ENCODE data around the gene NUMB.

DNA sequence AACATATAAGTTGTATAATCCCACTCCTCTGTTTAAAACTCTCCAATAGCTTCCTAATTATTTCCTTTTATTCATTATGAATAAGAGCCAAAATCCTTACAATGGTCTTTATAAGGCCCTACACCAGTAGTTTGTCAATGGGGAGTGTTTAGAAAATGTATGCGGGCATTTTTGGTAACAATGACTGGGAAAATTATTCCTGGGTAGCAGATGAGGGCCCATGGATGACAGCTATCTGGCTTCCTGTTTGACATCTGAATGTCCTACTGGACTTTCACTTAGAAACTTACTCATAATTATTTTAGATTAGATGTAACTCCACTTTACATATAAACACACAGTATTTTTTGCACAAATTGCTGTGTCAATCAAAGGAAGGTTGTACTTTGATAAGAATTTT is 119.8 kb downstream of the NUMB start:
- no peak for TF ChIP-seq SIN3A (IDR thresholded peaks at IDR 0.05; ENCODE audit: borderline replicate concordance, insufficient read depth, low read length)
- no peak for TF ChIP-seq TAF1 (IDR thresholded peaks at IDR 0.05; ENCODE audit: borderline replicate concordance, insufficient read depth, low read length)
- no peak for TF ChIP-seq REST (IDR thresholded peaks at IDR 0.05; ENCODE audit: insufficient read depth in 1 of 2, low read depth in 2 of 2, low read length in 2 of 2)

All from PFSK-1 (cell line).